ENCODE measurements around the gene ZNF485.
"Not testable (repeated sequence)": the region's sequence is repeated elsewhere in the genome, so short reads cannot be mapped to it uniquely, and the experiment has no call there.

Gene ZNF485

GRCh38 chr10:43606323-43607198 lies at the start of gene ZNF485:
Gene ZNF485, plus strand, starts transcription at chr10:43606438. Its CDS starts 613 bp downstream, at chr10:43607051.
- peak; percentile 12 to 64 for DNase-seq

GRCh38 chr10:43557214-43557613 lies 49.0 kb upstream of the ZNF485 start:
- DNase-seq, result no peak

- no peak for DNase-seq
These were observed 36.6 kb upstream of the ZNF485 start for GRCh38 chr10:43569681-43570080.

- DNase-seq, result no peak
These were observed 35.3 kb upstream of the ZNF485 start for GRCh38 chr10:43570971-43571370.

GRCh38 chr10:43573250-43574000 lies 32.8 kb upstream of the ZNF485 start:
- DNase-seq, result no peak

- DNase-seq, result peak; percentile 23 to 83
These were observed 32.0 kb upstream of the ZNF485 start, which contains the start of gene ZNF239 for GRCh38 chr10:43574001-43574892. Gene ZNF239, minus strand, starts transcription at chr10:43574616. Its CDS starts 16,537 bp downstream, at chr10:43558079.

GRCh38 chr10:43574906-43575305 lies 31.3 kb upstream of the ZNF485 start:
- DNase-seq, result no peak

GRCh38 chr10:43576062-43576461 lies 30.2 kb upstream of the ZNF485 start:
- DNase-seq, result no peak

- DNase-seq, result no peak
These were observed 29.7 kb upstream of the ZNF485 start for GRCh38 chr10:43576580-43576979.

- no peak for DNase-seq
These were observed 22.2 kb upstream of the ZNF485 start for GRCh38 chr10:43584051-43584450.

GRCh38 chr10:43585046-43585445 lies 21.2 kb upstream of the ZNF485 start:
- DNase-seq, result no peak

GRCh38 chr10:43585981-43586729 lies 20.1 kb upstream of the ZNF485 start:
- no peak for DNase-seq

- not testable (repeated sequence) for DNase-seq
These were observed 19.5 kb upstream of the ZNF485 start for GRCh38 chr10:43586730-43587115.

GRCh38 chr10:43591303-43591904 lies 14.8 kb upstream of the ZNF485 start:
- no peak for DNase-seq

- no peak for DNase-seq
These were observed 11.2 kb upstream of the ZNF485 start for GRCh38 chr10:43594944-43595589.

- no peak for DNase-seq
These were observed 10.4 kb upstream of the ZNF485 start for GRCh38 chr10:43595739-43596298.

- DNase-seq, result no peak
These were observed 9.7 kb upstream of the ZNF485 start for GRCh38 chr10:43596546-43596945.

- no peak for DNase-seq
These were observed 7.8 kb upstream of the ZNF485 start for GRCh38 chr10:43598446-43598845.

GRCh38 chr10:43599333-43599732 lies 6.9 kb upstream of the ZNF485 start:
- no peak for DNase-seq

- not testable (repeated sequence) for DNase-seq
These were observed 4.7 kb upstream of the ZNF485 start for GRCh38 chr10:43601576-43601975.

GRCh38 chr10:43605850-43606322 lies 352 bp upstream of the ZNF485 start:
- no peak for DNase-seq
